Stomach (tissue), 9 donors: ENCODE results near the gene NAB2. TPM values are rescaled to one million over a fixed set of nuclear protein-coding genes. Genes with fewer than 3 reads are reported as not detected.

Source experiments
- DNase-seq, 2 donors: peaks; one replicate each; pipeline versions ENCODE4 v3.0.0 to v3.0.0-alpha.2; 2013 to 2019
- H3K27ac ChIP-seq, 5 donors: fragments of 200-600 bp in 4 of 5; sonication (generic) in 4 of 5; one replicate each; pipeline ENCODE4 v1.5.1; 2013 to 2019; ENCODE audit warnings: mild to moderate bottlenecking in 1 of 5, moderate library complexity in 1 of 5
- H3K27me3 ChIP-seq, 3 donors: fragments of 200-600 bp; sonication (generic); one replicate each; pipeline ENCODE4 v1.5.1; 2017 to 2019; ENCODE audit warnings: mixed run types in 1 of 3
- H3K36me3 ChIP-seq, 4 donors: fragments of 200-600 bp; sonication (generic); 1 replicate in 3 of 4; 2 replicates in 1 of 4; pipeline ENCODE4 v1.5.1; 2016 to 2019
- H3K4me1 ChIP-seq, 4 donors: fragments of 200-600 bp; sonication (generic); one replicate each; pipeline ENCODE4 v1.5.1; 2016 to 2019
- H3K4me3 ChIP-seq, 4 donors: fragments of 200-600 bp; sonication (generic) in 3 of 4; one replicate each; pipeline ENCODE4 v1.5.1; 2016 to 2019; ENCODE audit warnings: mild to moderate bottlenecking in 1 of 4
- H3K9me3 ChIP-seq, 4 donors: fragments of 200-600 bp; sonication (generic); one replicate each; pipeline ENCODE4 v1.5.1; 2016 to 2019
- EP300 ChIP-seq: sonication (generic); formaldehyde crosslinking; IDR thresholded peaks from one replicate; pipeline ENCODE4 v1.6.1; 2017; ENCODE audit warnings: antibody characterized with exemption
- POLR2A ChIP-seq, 4 donors: fragments of 450-650 bp; IDR thresholded peaks; one replicate each; pipeline ENCODE4 v1.6.1; 2016; ENCODE audit warnings: antibody characterized with exemption in 4 of 4, control low read depth in 2 of 4, mild to moderate bottlenecking in 1 of 4, moderate library complexity in 1 of 4
- POLR2AphosphoS5 ChIP-seq, 3 donors: sonication (generic); formaldehyde crosslinking; IDR thresholded peaks; one replicate each; pipeline ENCODE4 v1.6.1; 2016; ENCODE audit warnings: antibody characterized with exemption in 3 of 3
- WGBS, 5 donors: extraction: QIAGEN DNeasy Blood & Tissue Kit in 3 of 5; methylation state at CpG; one replicate each; pipeline versions ENCODE4 v1.1.5 to v1.1.7; 2013 to 2018; 5-methylcytosine and 5-hydroxymethylcytosine counted together
- intact Hi-C: fragments of 100-400 bp; cut with DNase I; formaldehyde crosslinking; loops from one replicate; pipeline ENCODE4 v1.15.1; 2023; ENCODE audit warnings: low total_unique reads
- polyA plus RNA-seq, 3 donors: library from polyadenylated mRNA; stranded (reverse); fragments of 200-250 nt; gene quantifications; one replicate each; pipeline ENCODE4 v1.2.3, GENCODE V29; 2013
- total RNA-seq, 5 donors: library from RNA; depleted of rRNA; stranded (reverse); fragments of >200 nt; gene quantifications; one replicate each; pipeline versions ENCODE4 v1.1.0 to v1.2.3, GENCODE V29; 2014 to 2016
- TF ChIP-seq, protein P1 (sequence below), 7 experiments: fragments of 450-650 bp in 4 of 7; fragments of 200-600 bp in 3 of 7; sonication (generic) in 3 of 7; IDR thresholded peaks; one replicate each; pipeline ENCODE4 v1.5.1; 2016 to 2019; ENCODE audit warnings: antibody characterized with exemption in 7 of 7, control low read depth in 2 of 7, mild to moderate bottlenecking in 1 of 7
- donor health status: healthy with polysubstance abuse.
- donor health status: Bipolar disorder and iron deficiency.
- donor health status: healthy.

The NAB2 gene
- total and polyA plus RNA-seq, 8 donors, result 1.7 to 16.6 (median 12.1) TPM; not detected in 1

DNA sequence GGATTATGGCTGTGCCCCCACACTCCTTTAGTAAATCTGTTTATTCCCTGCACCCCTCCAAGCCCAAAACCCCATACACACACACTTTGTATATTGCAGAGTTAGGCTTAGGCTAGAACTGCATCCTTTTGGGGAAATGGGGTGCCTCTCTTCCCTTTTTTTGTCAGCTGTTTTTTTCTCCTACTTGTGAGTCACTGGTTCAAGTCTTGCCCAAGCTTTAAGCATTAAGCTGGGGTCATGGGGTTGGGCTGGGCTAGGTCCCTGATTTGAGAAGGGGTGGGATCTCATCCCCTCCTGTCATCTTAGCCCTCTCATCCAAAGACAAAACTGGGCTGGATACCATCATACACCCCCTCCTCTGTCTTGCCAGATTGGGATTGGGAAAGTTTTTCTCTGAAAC lies 41.0 kb downstream of the NAB2 start:
- intact Hi-C loops, result no loop called here
- H3K9me3 ChIP-seq, result no peaks in the 10 kb centered on the region
- H3K4me3 ChIP-seq, result peak overlapping the region; percentile 66 to 80 (median 69)
- no peak for DNase-seq
- TF ChIP-seq, protein P1, sequence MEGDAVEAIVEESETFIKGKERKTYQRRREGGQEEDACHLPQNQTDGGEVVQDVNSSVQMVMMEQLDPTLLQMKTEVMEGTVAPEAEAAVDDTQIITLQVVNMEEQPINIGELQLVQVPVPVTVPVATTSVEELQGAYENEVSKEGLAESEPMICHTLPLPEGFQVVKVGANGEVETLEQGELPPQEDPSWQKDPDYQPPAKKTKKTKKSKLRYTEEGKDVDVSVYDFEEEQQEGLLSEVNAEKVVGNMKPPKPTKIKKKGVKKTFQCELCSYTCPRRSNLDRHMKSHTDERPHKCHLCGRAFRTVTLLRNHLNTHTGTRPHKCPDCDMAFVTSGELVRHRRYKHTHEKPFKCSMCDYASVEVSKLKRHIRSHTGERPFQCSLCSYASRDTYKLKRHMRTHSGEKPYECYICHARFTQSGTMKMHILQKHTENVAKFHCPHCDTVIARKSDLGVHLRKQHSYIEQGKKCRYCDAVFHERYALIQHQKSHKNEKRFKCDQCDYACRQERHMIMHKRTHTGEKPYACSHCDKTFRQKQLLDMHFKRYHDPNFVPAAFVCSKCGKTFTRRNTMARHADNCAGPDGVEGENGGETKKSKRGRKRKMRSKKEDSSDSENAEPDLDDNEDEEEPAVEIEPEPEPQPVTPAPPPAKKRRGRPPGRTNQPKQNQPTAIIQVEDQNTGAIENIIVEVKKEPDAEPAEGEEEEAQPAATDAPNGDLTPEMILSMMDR (IDR thresholded peaks at IDR 0.05), result no peak
- TF ChIP-seq EP300 (no peak), POLR2AphosphoS5 (IDR thresholded peaks at IDR 0.05) (peak in 1 of 3 donors; percentile 9)
- peak overlapping the region; percentile 21 to 98 (median 96) for H3K27ac ChIP-seq
- H3K27me3 ChIP-seq, result peaks cover 0 to 13% (median 0%) of the 10 kb centered on the region in 3 donors
- H3K4me1 ChIP-seq, result peaks cover 28 to 73% (median 58%) of the 10 kb centered on the region in 4 donors
- H3K36me3 ChIP-seq, result no peaks in the 10 kb centered on the region

DNA sequence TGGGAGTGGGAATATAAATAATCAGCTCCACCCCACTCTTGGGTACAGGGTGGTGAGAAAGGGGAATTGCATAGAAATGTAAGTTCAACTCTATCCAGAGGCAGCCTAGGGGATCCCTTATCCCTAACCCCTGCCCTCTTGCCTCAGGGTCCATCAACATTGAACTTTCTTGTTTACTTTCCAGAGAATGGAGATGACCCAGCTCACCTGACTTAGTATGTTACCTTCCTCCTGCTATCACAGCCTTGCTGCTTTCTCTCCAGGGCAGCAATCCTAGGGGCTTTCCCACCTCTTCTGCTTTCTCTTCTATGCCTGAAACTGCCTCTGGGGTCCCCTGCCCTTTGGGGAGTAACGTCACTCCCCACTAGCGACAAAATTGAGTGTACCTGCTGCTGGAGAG lies 42.0 kb downstream of the NAB2 start:
- Histone ChIP-seq H3K27me3 (peaks cover 0 to 13% (median 0%) of the 10 kb centered on the region in 3 donors), H3K9me3 (no peaks in the 10 kb centered on the region), H3K4me3 (peak overlapping the region; percentile 13 to 80 (median 69)), H3K36me3 (peaks cover 0 to 9% (median 0%) of the 10 kb centered on the region in 4 donors), H3K4me1 (peaks cover 39 to 83% (median 65%) of the 10 kb centered on the region in 4 donors), H3K27ac (peak overlapping the region in 4 of 5 donors; percentile 94 to 98 (median 96))
- TF ChIP-seq POLR2A (IDR thresholded peaks at IDR 0.05) (no peak), EP300 (no peak), POLR2AphosphoS5 (IDR thresholded peaks at IDR 0.05) (no peak)
- TF ChIP-seq, protein P1 (IDR thresholded peaks at IDR 0.05), result no peak
- DNase-seq, result no peak
- intact Hi-C loops, result no loop called here
- 62 to 77% (median 66%) methylated on average over 2 of the region's 2 CpGs for WGBS, 5 donors

GRCh38 chr12:57131896-57132744 lies 43.2 kb downstream of the NAB2 start:
- peaks cover 43 to 86% (median 64%) of the 10 kb centered on the region in 4 donors for H3K4me1 ChIP-seq

GRCh38 chr12:57133013-57133569 lies 44.2 kb downstream of the NAB2 start:
- intact Hi-C loops, result no loop called here
- H3K4me1 ChIP-seq, result peaks cover 43 to 93% (median 68%) of the 10 kb centered on the region in 4 donors
- no peaks in the 10 kb centered on the region for H3K9me3 ChIP-seq
- peak overlapping the region in 3 of 4 donors; percentile 3 to 19 (median 19) for H3K4me3 ChIP-seq
- peaks cover 0 to 13% (median 0%) of the 10 kb centered on the region in 3 donors for H3K27me3 ChIP-seq
- no peak for DNase-seq
- H3K27ac ChIP-seq, result peak overlapping the region; percentile 24 to 98 (median 96)
- H3K36me3 ChIP-seq, result peaks cover 0 to 9% (median 0%) of the 10 kb centered on the region in 4 donors
- 57 to 77% (median 75%) methylated on average over 4 of the region's 4 CpGs for WGBS, 5 donors
- no peak for TF ChIP-seq POLR2AphosphoS5 (IDR thresholded peaks at IDR 0.05)
- no peak for TF ChIP-seq EP300
- TF ChIP-seq, protein P1 (IDR thresholded peaks at IDR 0.05), result no peak
- TF ChIP-seq POLR2A (IDR thresholded peaks at IDR 0.05), result no peak

More at GRCh38 chr12:57131896-57132744, 43.2 kb downstream of the NAB2 start:
- 52 to 63% (median 60%) methylated on average over 9 of the region's 9 CpGs for WGBS, 5 donors
- Histone ChIP-seq H3K27ac (peak overlapping the region in 4 of 5 donors; percentile 94 to 98 (median 96)), H3K36me3 (peaks cover 0 to 9% (median 0%) of the 10 kb centered on the region in 4 donors), H3K4me3 (peak overlapping the region in 2 of 4 donors; percentile 70 to 80), H3K9me3 (no peaks in the 10 kb centered on the region), H3K27me3 (peaks cover 0 to 13% (median 0%) of the 10 kb centered on the region in 3 donors)
- DNase-seq, result no peak
- TF ChIP-seq POLR2A (IDR thresholded peaks at IDR 0.05) (no peak), EP300 (no peak), POLR2AphosphoS5 (IDR thresholded peaks at IDR 0.05) (no peak)
- TF ChIP-seq, protein P1 (IDR thresholded peaks at IDR 0.05), result no peak
- intact Hi-C loops, result no loop called here
